Kidney tubule cell (primary cell): ENCODE data around the gene CFAP47.
"Not testable (repeated sequence)": the region's sequence is repeated elsewhere in the genome, so short reads cannot be mapped to it uniquely, and the experiment has no call there.

Source experiments
- DNase-seq: peaks from one replicate; pipeline ENCODE4 v3.0.0-alpha.2; 2018; ENCODE audit warnings: low spot score

CFAP47 gene

GRCh38 chrX:35919536-35920309, at the start of gene CFAP47:
Gene CFAP47, plus strand, starts transcription at chrX:35919734. Its CDS starts 66 bp downstream, at chrX:35919800.
- DNase-seq: peak; percentile 49

- DNase-seq: no peak
Measured at GRCh38 chrX:35880601-35881000, 38.9 kb upstream of the CFAP47 start.

GRCh38 chrX:35886135-35886534, 33.4 kb upstream of the CFAP47 start:
- no peak for DNase-seq

- peak; percentile 79 for DNase-seq
Measured at GRCh38 chrX:35890699-35891098, 28.8 kb upstream of the CFAP47 start.

- not testable (repeated sequence) for DNase-seq
Measured at GRCh38 chrX:35986816-35987215, 67.3 kb downstream of the CFAP47 start.

GRCh38 chrX:36007207-36007606, 87.7 kb downstream of the CFAP47 start:
- no peak for DNase-seq

GRCh38 chrX:36019125-36019524, 99.6 kb downstream of the CFAP47 start:
- DNase-seq: no peak

- DNase-seq: no peak
Measured at GRCh38 chrX:36035550-36035949, 116.0 kb downstream of the CFAP47 start.

- DNase-seq: no peak
Measured at GRCh38 chrX:36062778-36063177, 143.2 kb downstream of the CFAP47 start.

- DNase-seq: no peak
Measured at GRCh38 chrX:36071061-36071460, 151.5 kb downstream of the CFAP47 start.

GRCh38 chrX:36075009-36075408, 155.5 kb downstream of the CFAP47 start:
- DNase-seq: not testable (repeated sequence)

- no peak for DNase-seq
Measured at GRCh38 chrX:36083256-36083655, 163.7 kb downstream of the CFAP47 start.

- peak; percentile 23 for DNase-seq
Measured at GRCh38 chrX:36087366-36087765, 167.8 kb downstream of the CFAP47 start.

GRCh38 chrX:36088939-36089338, 169.4 kb downstream of the CFAP47 start:
- not testable (repeated sequence) for DNase-seq

GRCh38 chrX:36102425-36102824, 182.9 kb downstream of the CFAP47 start:
- no peak for DNase-seq

GRCh38 chrX:36116222-36116621, 196.7 kb downstream of the CFAP47 start:
- no peak for DNase-seq

GRCh38 chrX:36159254-36159653, 239.7 kb downstream of the CFAP47 start:
- DNase-seq: no peak

GRCh38 chrX:36160081-36160480, 240.5 kb downstream of the CFAP47 start:
- no peak for DNase-seq

GRCh38 chrX:36198575-36198974, 279.0 kb downstream of the CFAP47 start:
- DNase-seq: no peak

GRCh38 chrX:36199928-36200327, 280.4 kb downstream of the CFAP47 start:
- no peak for DNase-seq

- no peak for DNase-seq
Measured at GRCh38 chrX:36214924-36215323, 295.4 kb downstream of the CFAP47 start.

- no peak for DNase-seq
Measured at GRCh38 chrX:36218801-36219200, 299.3 kb downstream of the CFAP47 start.

GRCh38 chrX:36234840-36235528, 315.4 kb downstream of the CFAP47 start:
- not testable (repeated sequence) for DNase-seq
